ENCODE measurements around the gene DNAJB8. TPM values are rescaled to one million over a fixed set of nuclear protein-coding genes. Genes with fewer than 3 reads are reported as not detected.

DNAJB8 gene
- total and polyA plus RNA-seq, 4 donors: not detected

- TF ChIP-seq CTCF (IDR thresholded peaks at IDR 0.05; ENCODE audit: control extremely low read depth, extremely low read depth): no peak
- peaks cover 0 to 5% (median 0%) of the 10 kb centered on the region in 4 donors for H3K36me3 ChIP-seq (ENCODE audit: control insufficient read depth in 4 of 4, insufficient read depth in 4 of 4, low read length in 4 of 4)
- H3K9ac ChIP-seq (ENCODE audit: insufficient read depth in 1 of 2, low read length in 2 of 2): no peak overlapping the region
- H3K27me3 ChIP-seq (ENCODE audit: control insufficient read depth in 3 of 3, insufficient read depth in 3 of 3, low read length in 2 of 3): peaks cover 0 to 76% (median 75%) of the 10 kb centered on the region in 3 donors
- no peaks in the 10 kb centered on the region for H3K9me3 ChIP-seq (ENCODE audit: control insufficient read depth in 4 of 4, insufficient read depth in 3 of 4, low read length in 3 of 4)
- H3K27ac ChIP-seq (ENCODE audit: low read depth in 1 of 2, low read length in 1 of 2): peak overlapping the region; percentile 65 to 93
- ATAC-seq (ENCODE audit: insufficient read depth, low FRiP score) (no peak), DNase-seq (peak in 1 of 3 donors; percentile 50)
- 5 to 10% methylated on average over 10 of the region's 10 CpGs for WGBS, 2 donors
- H3K4me1 ChIP-seq (ENCODE audit: control insufficient read depth in 5 of 5, insufficient read depth in 5 of 5, low read length in 5 of 5): peaks cover 0 to 39% (median 20%) of the 10 kb centered on the region in 5 donors
- H3K4me3 ChIP-seq: peak overlapping the region; percentile 86
These were observed 23.9 kb upstream of the DNAJB8 start for GRCh38 chr3:128490650-128490914.

GRCh38 chr3:128489927-128490649, 23.4 kb upstream of the DNAJB8 start:
- peak overlapping the region; percentile 65 to 93 for H3K27ac ChIP-seq (ENCODE audit: low read depth in 1 of 2, low read length in 1 of 2)
- WGBS, 2 donors: 1 to 3% methylated on average over 60 to 61 of the region's 61 CpGs
- H3K36me3 ChIP-seq (ENCODE audit: control insufficient read depth in 4 of 4, insufficient read depth in 4 of 4, low read length in 4 of 4): peaks cover 0 to 6% (median 0%) of the 10 kb centered on the region in 4 donors
- H3K27me3 ChIP-seq (ENCODE audit: control insufficient read depth in 3 of 3, insufficient read depth in 3 of 3, low read length in 2 of 3): peaks cover 0 to 78% (median 76%) of the 10 kb centered on the region in 3 donors
- DNase-seq: peak; percentile 52 to 66 (median 65)
- no peak for ATAC-seq (ENCODE audit: insufficient read depth, low FRiP score)
- no peak overlapping the region for H3K9ac ChIP-seq (ENCODE audit: insufficient read depth in 1 of 2, low read length in 2 of 2)
- H3K9me3 ChIP-seq (ENCODE audit: control insufficient read depth in 4 of 4, insufficient read depth in 3 of 4, low read length in 3 of 4): no peaks in the 10 kb centered on the region
- H3K4me1 ChIP-seq (ENCODE audit: control insufficient read depth in 5 of 5, insufficient read depth in 5 of 5, low read length in 5 of 5): peaks cover 0 to 39% (median 20%) of the 10 kb centered on the region in 5 donors
- H3K4me3 ChIP-seq: peak overlapping the region; percentile 86
- TF ChIP-seq CTCF (IDR thresholded peaks at IDR 0.05; ENCODE audit: control extremely low read depth, extremely low read depth): no peak

- H3K9ac ChIP-seq (ENCODE audit: insufficient read depth in 1 of 2, low read length in 2 of 2): no peak overlapping the region
- peak in 1 of 3 donors; percentile 60 for DNase-seq
- H3K4me3 ChIP-seq: peak overlapping the region; percentile 86
- peaks cover 0 to 78% (median 76%) of the 10 kb centered on the region in 3 donors for H3K27me3 ChIP-seq (ENCODE audit: control insufficient read depth in 3 of 3, insufficient read depth in 3 of 3, low read length in 2 of 3)
- 0 to 1% methylated on average over 23 to 26 of the region's 26 CpGs for WGBS, 2 donors
- H3K9me3 ChIP-seq (ENCODE audit: control insufficient read depth in 4 of 4, insufficient read depth in 3 of 4, low read length in 3 of 4): no peaks in the 10 kb centered on the region
- H3K36me3 ChIP-seq (ENCODE audit: control insufficient read depth in 4 of 4, insufficient read depth in 4 of 4, low read length in 4 of 4): peaks cover 0 to 6% (median 0%) of the 10 kb centered on the region in 4 donors
- no peak for ATAC-seq (ENCODE audit: insufficient read depth, low FRiP score)
- TF ChIP-seq CTCF (IDR thresholded peaks at IDR 0.05; ENCODE audit: control extremely low read depth, extremely low read depth): no peak
- H3K4me1 ChIP-seq (ENCODE audit: control insufficient read depth in 5 of 5, insufficient read depth in 5 of 5, low read length in 5 of 5): peaks cover 0 to 39% (median 20%) of the 10 kb centered on the region in 5 donors
- peak overlapping the region; percentile 65 to 93 for H3K27ac ChIP-seq (ENCODE audit: low read depth in 1 of 2, low read length in 1 of 2)
These were observed 22.9 kb upstream of the DNAJB8 start for GRCh38 chr3:128489674-128489926.
